GM10248 (cell line): ENCODE results near the gene RFTN1.

Source experiments
- CTCF ChIA-PET: fragments of 300-600 bp; sonication (Branson Sonifier 250); formaldehyde crosslinking; extraction: SDS; loops from one replicate; lab custom pipeline; 2021; ENCODE audit warnings: antibody characterized with exemption; lab: Yijun Ruan, JAX
- POLR2A ChIA-PET: fragments of 350-650 bp; sonication (Branson Sonifier 250); formaldehyde crosslinking; extraction: SDS; loops from one replicate; lab custom pipeline; 2020; ENCODE audit warnings: antibody characterized with exemption; lab: Yijun Ruan, JAX
- DNase-seq: peaks from one replicate; pipeline ENCODE4 v3.0.0; 2012; ENCODE audit errors: extremely low spot score
- CTCF ChIP-seq: IDR thresholded peaks from 2 replicates; pipeline ENCODE4 v1.5.1; 2012; ENCODE audit warnings: mild to moderate bottlenecking, low read depth; ENCODE audit errors: extremely low read depth, missing control alignments, control extremely low read depth

Gene RFTN1

GRCh38 chr3:16328124-16328523 lies 185.4 kb downstream of the RFTN1 start:
- ChIA-PET POLR2A (no interaction called here), CTCF (interaction anchor here (1.0 kb wide), 1 partner anchor 29 kb away, joined by 3 read pairs; no protein-coding TSS in a partner anchor)
- DNase-seq, result no peak
- no peak for TF ChIP-seq CTCF

GRCh38 chr3:16326724-16327349 lies 186.7 kb downstream of the RFTN1 start:
- ChIA-PET CTCF (interaction anchor here (1.5 kb wide), 1 partner anchor 10 kb away, joined by 3 read pairs; no protein-coding TSS in a partner anchor), POLR2A (no interaction called here)
- no peak for TF ChIP-seq CTCF
- DNase-seq, result no peak

- no peak for DNase-seq
- ChIA-PET CTCF (interaction anchor here (1.2 to 1.5 kb wide), 2 partner anchors 9 to 13 kb away, joined by 3 read pairs; no protein-coding TSS in a partner anchor), POLR2A (no interaction called here)
- TF ChIP-seq CTCF, result no peak
Measured at GRCh38 chr3:16325850-16326249, 187.6 kb downstream of the RFTN1 start.

GRCh38 chr3:16323737-16324136 lies 189.8 kb downstream of the RFTN1 start:
- TF ChIP-seq CTCF, result no peak
- ChIA-PET CTCF (interaction anchor here (1.1 to 1.4 kb wide), 2 partner anchors 19 to 23 kb away, joined by 3 to 4 read pairs; no protein-coding TSS in a partner anchor), POLR2A (no interaction called here)
- no peak for DNase-seq

GRCh38 chr3:16322189-16322588 lies 191.3 kb downstream of the RFTN1 start:
- peak; percentile 11 for DNase-seq
- CTCF ChIA-PET, result interaction anchor here (1.1 to 4.4 kb wide), 5 partner anchors 10 to 99 kb away, joined by 3 to 16 read pairs (median 4); no protein-coding TSS in a partner anchor
- POLR2A ChIA-PET, result no interaction called here
- TF ChIP-seq CTCF, result no peak

GRCh38 chr3:16320711-16321110 lies 192.8 kb downstream of the RFTN1 start:
- peak; percentile 6 for DNase-seq
- CTCF ChIA-PET, result interaction anchor here (1.0 to 4.4 kb wide), 12 partner anchors 9 to 229 kb away, joined by 3 to 16 read pairs (median 5); no protein-coding TSS in a partner anchor
- POLR2A ChIA-PET, result no interaction called here
- no peak for TF ChIP-seq CTCF
